ENCODE data around the gene TENM3. TPM values are rescaled to one million over a fixed set of nuclear protein-coding genes. Genes with fewer than 3 reads are reported as not detected.

The TENM3 gene
- total RNA-seq, 2 experiments from 2014 or later: not detected

DNA sequence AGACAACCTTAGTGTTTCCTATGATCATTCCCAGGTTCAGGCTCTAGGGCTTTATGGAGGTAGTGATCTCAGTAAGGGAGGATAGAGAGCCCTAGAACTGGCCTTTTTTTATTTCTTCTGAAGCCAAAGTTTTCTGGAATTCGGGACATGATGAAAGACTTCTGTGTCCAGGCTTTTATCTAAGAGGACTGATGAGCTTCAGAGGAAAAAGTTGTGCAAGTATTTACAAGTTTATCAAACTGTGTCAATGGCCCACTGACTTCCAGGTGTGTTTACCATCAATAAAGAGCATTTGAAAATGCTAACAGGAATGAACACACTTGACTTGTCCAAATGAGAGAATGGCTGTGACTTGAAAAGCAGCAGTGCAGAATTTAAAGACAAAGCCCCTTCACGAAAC, 419.3 kb downstream of the TENM3 start:
- Histone ChIP-seq H3K9me3 (ENCODE audit: low read length) (no peaks in the 10 kb centered on the region), H3K27ac (ENCODE audit: low read depth, low read length, poor library complexity, severe bottlenecking) (no peak overlapping the region), H4K20me1 (ENCODE audit: insufficient read depth, low read length) (no peaks in the 10 kb centered on the region), H3K36me3 (ENCODE audit: insufficient read depth, low read length) (no peaks in the 10 kb centered on the region), H3K9me2 (ENCODE audit: insufficient read depth, low read length) (no peaks in the 10 kb centered on the region), H3K4me2 (ENCODE audit: low read length) (no peak overlapping the region), H3K4me3 (ENCODE audit: low read depth, low read length, poor library complexity, severe bottlenecking) (no peak overlapping the region), H3K4me1 (ENCODE audit: insufficient read depth, low read length, poor library complexity, severe bottlenecking) (no peaks in the 10 kb centered on the region), H3K79me2 (ENCODE audit: insufficient read depth, low read depth, low read length) (no peaks in the 10 kb centered on the region), H2AFZ (ENCODE audit: low read length) (no peak overlapping the region)
- POLR2A ChIA-PET: interaction anchor here (0.6 kb wide), 1 partner anchor 470 kb away, joined by 8 read pairs; no protein-coding TSS in a partner anchor
- intact Hi-C loops (cut with micrococcal nuclease; ENCODE audit: unreplicated experiment): no loop called here
- TF ChIP-seq CTCF (conservative IDR thresholded peaks at IDR 0.05; ENCODE audit: low read length): no peak
- no peak for TF ChIP-seq EZH2phosphoT487 (IDR thresholded peaks at IDR 0.05; ENCODE audit: borderline replicate concordance, low read depth, low read length)
- no peak for DNase-seq (ENCODE audit: low spot score)
- no TSS peak for BruUV-seq (replicated peaks)
- CTCF ChIA-PET (ENCODE audit: unreplicated experiment): no interaction called here

GRCh38 chr4:182671231-182671630, 428.0 kb downstream of the TENM3 start:
- no peak overlapping the region for H3K27ac ChIP-seq (ENCODE audit: low read depth, low read length, poor library complexity, severe bottlenecking)
- H3K4me3 ChIP-seq (ENCODE audit: low read depth, low read length, poor library complexity, severe bottlenecking): no peak overlapping the region
- no peaks in the 10 kb centered on the region for H3K9me2 ChIP-seq (ENCODE audit: insufficient read depth, low read length)
- no peak for TF ChIP-seq EZH2phosphoT487 (IDR thresholded peaks at IDR 0.05; ENCODE audit: borderline replicate concordance, low read depth, low read length)
- no peak for TF ChIP-seq CTCF (conservative IDR thresholded peaks at IDR 0.05; ENCODE audit: low read length)
- H3K79me2 ChIP-seq (ENCODE audit: insufficient read depth, low read depth, low read length): no peaks in the 10 kb centered on the region
- POLR2A ChIA-PET: no interaction called here
- no peak for DNase-seq (ENCODE audit: low spot score)
- H3K9me3 ChIP-seq (ENCODE audit: low read length): no peaks in the 10 kb centered on the region
- H4K20me1 ChIP-seq (ENCODE audit: insufficient read depth, low read length): no peaks in the 10 kb centered on the region
- CTCF ChIA-PET (ENCODE audit: unreplicated experiment): no interaction called here
- H3K4me1 ChIP-seq (ENCODE audit: insufficient read depth, low read length, poor library complexity, severe bottlenecking): no peaks in the 10 kb centered on the region
- no peak overlapping the region for H2AFZ ChIP-seq (ENCODE audit: low read length)
- intact Hi-C loops (cut with micrococcal nuclease; ENCODE audit: unreplicated experiment): no loop called here
- H3K4me2 ChIP-seq (ENCODE audit: low read length): no peak overlapping the region
- no peaks in the 10 kb centered on the region for H3K36me3 ChIP-seq (ENCODE audit: insufficient read depth, low read length)
- BruUV-seq (replicated peaks): no TSS peak

DNA sequence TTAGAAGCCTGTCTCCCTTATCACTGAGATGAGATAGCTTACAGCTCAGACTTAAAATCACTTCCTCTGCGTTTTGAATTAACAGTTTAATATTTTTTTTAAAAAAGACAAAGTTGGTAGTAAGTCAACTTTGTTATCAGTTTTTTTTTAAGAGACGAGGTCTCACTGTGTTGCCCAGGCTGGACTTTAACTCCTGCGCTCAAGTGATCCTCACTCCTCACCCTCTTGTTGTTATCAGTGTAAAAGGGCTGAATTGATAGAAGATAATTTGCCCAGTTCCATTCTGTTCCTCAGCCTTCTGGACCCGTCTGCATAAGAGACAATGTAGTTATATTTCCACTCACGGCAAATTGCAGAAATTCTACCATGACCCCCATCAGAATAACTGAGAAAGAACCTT, 428.5 kb downstream of the TENM3 start:
- intact Hi-C loops (cut with micrococcal nuclease; ENCODE audit: unreplicated experiment): no loop called here

More for the DNA sequence above, 428.5 kb downstream of the TENM3 start:
- Histone ChIP-seq H3K27ac (ENCODE audit: low read depth, low read length, poor library complexity, severe bottlenecking) (no peak overlapping the region), H3K4me3 (ENCODE audit: low read depth, low read length, poor library complexity, severe bottlenecking) (no peak overlapping the region), H2AFZ (ENCODE audit: low read length) (no peak overlapping the region), H3K79me2 (ENCODE audit: insufficient read depth, low read depth, low read length) (no peaks in the 10 kb centered on the region), H3K4me2 (ENCODE audit: low read length) (no peak overlapping the region), H3K9me2 (ENCODE audit: insufficient read depth, low read length) (no peaks in the 10 kb centered on the region), H4K20me1 (ENCODE audit: insufficient read depth, low read length) (no peaks in the 10 kb centered on the region), H3K4me1 (ENCODE audit: insufficient read depth, low read length, poor library complexity, severe bottlenecking) (no peaks in the 10 kb centered on the region), H3K36me3 (ENCODE audit: insufficient read depth, low read length) (no peaks in the 10 kb centered on the region), H3K9me3 (ENCODE audit: low read length) (no peaks in the 10 kb centered on the region)
- TF ChIP-seq CTCF (conservative IDR thresholded peaks at IDR 0.05; ENCODE audit: low read length): no peak
- BruUV-seq (replicated peaks): no TSS peak
- no peak for DNase-seq (ENCODE audit: low spot score)
- CTCF ChIA-PET (ENCODE audit: unreplicated experiment): no interaction called here
- POLR2A ChIA-PET: no interaction called here

Measured in OCI-LY7 (cell line).